Lower leg skin (tissue), 4 donors: ENCODE data around the gene B3GLCT. TPM values are rescaled to one million over a fixed set of nuclear protein-coding genes. Genes with fewer than 3 reads are reported as not detected.

Source experiments
- DNase-seq, 2 donors: peaks; one replicate each; pipeline ENCODE4 v3.0.0-alpha.2; 2019; ENCODE audit warnings: low spot score in 2 of 2
- H3K4me3 ChIP-seq: fragments of 200-600 bp; sonication (generic); 2 replicates; pipeline ENCODE4 v1.5.1; 2017; ENCODE audit warnings: mild to moderate bottlenecking, low read depth; ENCODE audit not compliant: poor library complexity, severe bottlenecking
- CTCF ChIP-seq, 3 donors: fragments of 450-650 bp; IDR thresholded peaks; one replicate each; pipeline ENCODE4 v1.5.1; 2016; ENCODE audit warnings: antibody characterized with exemption in 3 of 3, mild to moderate bottlenecking in 3 of 3, moderate library complexity in 2 of 3
- POLR2A ChIP-seq, 2 donors: fragments of 450-650 bp; IDR thresholded peaks; one replicate each; pipeline ENCODE4 v1.6.1; 2016 to 2017; ENCODE audit warnings: antibody characterized with exemption in 2 of 2, mild to moderate bottlenecking in 1 of 2, moderate library complexity in 1 of 2
- WGBS, 2 donors: methylation state at CpG; one replicate each; pipeline ENCODE4 v1.1.5; 2018; 5-methylcytosine and 5-hydroxymethylcytosine counted together
- intact Hi-C: fragments of 100-400 bp; cut with DNase I; formaldehyde crosslinking; loops from one replicate; pipeline ENCODE4 v1.15.0; 2023; ENCODE audit warnings: low total_unique reads
- total RNA-seq, 4 donors: library from RNA; depleted of rRNA; stranded (reverse); fragments of >200 nt; gene quantifications; one replicate each; pipeline ENCODE4 v1.1.0, GENCODE V29; 2016

The B3GLCT gene
- total RNA-seq, 4 donors from 2014 or later: 3.2 to 9.1 (median 6.2) TPM

GRCh38 chr13:31184981-31185645 lies 14.7 kb upstream of the B3GLCT start:
- DNase-seq: no peak
- intact Hi-C loops: no loop called here
- WGBS, 2 donors: 46 to 51% methylated on average over 7 of the region's 7 CpGs

GRCh38 chr13:31191748-31192147 lies 8.0 kb upstream of the B3GLCT start:
- DNase-seq: no peak
- TF ChIP-seq POLR2A (IDR thresholded peaks at IDR 0.05) (no peak), CTCF (IDR thresholded peaks at IDR 0.05) (no peak)
- intact Hi-C loops: no loop called here
- no peak overlapping the region for H3K4me3 ChIP-seq
- WGBS, 2 donors: 87% methylated on average over 4 of the region's 4 CpGs

More at GRCh38 chr13:31184981-31185645, 14.7 kb upstream of the B3GLCT start:
- no peak overlapping the region for H3K4me3 ChIP-seq
- no peak for TF ChIP-seq CTCF (IDR thresholded peaks at IDR 0.05)
- no peak for TF ChIP-seq POLR2A (IDR thresholded peaks at IDR 0.05)

- intact Hi-C loops: no loop called here
- WGBS, 2 donors: 53 to 68% methylated on average over 6 of the region's 6 CpGs
- TF ChIP-seq POLR2A (IDR thresholded peaks at IDR 0.05): no peak
- no peak for TF ChIP-seq CTCF (IDR thresholded peaks at IDR 0.05)
- H3K4me3 ChIP-seq: no peak overlapping the region
- DNase-seq: peak in 1 of 2 donors; percentile 46
Observed at GRCh38 chr13:31192306-31192705, 7.5 kb upstream of the B3GLCT start.

GRCh38 chr13:31195616-31196015 lies 4.2 kb upstream of the B3GLCT start:
- intact Hi-C loops: no loop called here
- DNase-seq: no peak
- no peak for TF ChIP-seq POLR2A (IDR thresholded peaks at IDR 0.05)
- TF ChIP-seq CTCF (IDR thresholded peaks at IDR 0.05): no peak
- no peak overlapping the region for H3K4me3 ChIP-seq
- 90 to 94% methylated on average over 4 of the region's 4 CpGs for WGBS, 2 donors

- intact Hi-C loops: no loop called here
- DNase-seq: peak in 1 of 2 donors; percentile 40
- 90 to 97% methylated on average over 6 of the region's 6 CpGs for WGBS, 2 donors
- no peak overlapping the region for H3K4me3 ChIP-seq
- TF ChIP-seq POLR2A (IDR thresholded peaks at IDR 0.05): no peak
- TF ChIP-seq CTCF (IDR thresholded peaks at IDR 0.05): no peak
Observed at GRCh38 chr13:31196992-31197391, 2.8 kb upstream of the B3GLCT start.

GRCh38 chr13:31198519-31198918 lies 1.3 kb upstream of the B3GLCT start:
- H3K4me3 ChIP-seq: no peak overlapping the region
- no peak for TF ChIP-seq CTCF (IDR thresholded peaks at IDR 0.05)
- no peak for TF ChIP-seq POLR2A (IDR thresholded peaks at IDR 0.05)
- WGBS, 2 donors: 84% methylated on average over 3 of the region's 3 CpGs
- no peak for DNase-seq
- intact Hi-C loops: no loop called here
